Stimulated activated effector memory CD8-positive, alpha-beta T cell treated with anti-CD3 and anti-CD28 coated beads, Interleukin-12 subunit alpha, Interleukin-12 subunit beta, amount 100 ng/mL, for 72 hours (primary cell): ENCODE measurements around the gene NUTM1.
A peak's percentile ranks its signal among the peaks of the same experiment; 100 is the strongest.

Source experiments
- ATAC-seq: fragments of 150-1000 bp; cut with Tn5 transposase; 2 replicates; pipeline ENCODE4 v1.10.0; 2021
- DNase-seq, 2 donors: peaks; one replicate each; pipeline ENCODE4 v3.0.0; 2021 to 2022; ENCODE audit warnings: low spot score in 2 of 2
- H3K27ac Mint-ChIP-seq: one replicate; pipeline ENCODE4 v1.8.0; 2022; ENCODE audit warnings: mild to moderate bottlenecking, mixed read lengths
- H3K36me3 Mint-ChIP-seq: one replicate; pipeline ENCODE4 v1.8.0; 2022; ENCODE audit warnings: mild to moderate bottlenecking, mixed read lengths
- H3K4me1 Mint-ChIP-seq: one replicate; pipeline ENCODE4 v1.8.0; 2022; ENCODE audit warnings: mixed read lengths
- H3K4me3 Mint-ChIP-seq: one replicate; pipeline ENCODE4 v1.8.0; 2022; ENCODE audit warnings: mild to moderate bottlenecking, mixed read lengths
- H3K9me3 Mint-ChIP-seq: one replicate; pipeline ENCODE4 v1.8.0; 2022; ENCODE audit warnings: mixed read lengths

Gene NUTM1

GRCh38 chr15:34342737-34343575, at the start of gene NUTM1, which contains the start of gene NOP10:
TSS of gene NUTM1 (plus strand) at chr15:34343315. CDS start at chr15:34343697, 382 bp downstream.
TSS of gene NOP10 (minus strand) at chr15:34343136. CDS start at chr15:34343073, 63 bp downstream.
- no peak within 1 kb of the TSS for H3K4me3 Mint-ChIP-seq
- peak; percentile 95 for ATAC-seq
- DNase-seq, result peak; percentile 94 to 98
- peaks cover 12% of the 10 kb centered on the region for H3K4me1 Mint-ChIP-seq
- peaks cover 44% of the 10 kb centered on the region for H3K36me3 Mint-ChIP-seq
- H3K9me3 Mint-ChIP-seq, result no peaks in the 10 kb centered on the region
- H3K27ac Mint-ChIP-seq, result no peak within 1 kb of the TSS

GRCh38 chr15:34297059-34297458, 46.1 kb upstream of the NUTM1 start:
- H3K27ac Mint-ChIP-seq, result no peak overlapping the region

GRCh38 chr15:34301058-34301457, 42.1 kb upstream of the NUTM1 start:
- peaks cover 19% of the 10 kb centered on the region for H3K4me1 Mint-ChIP-seq
- ATAC-seq (no peak), DNase-seq (no peak)
- no peaks in the 10 kb centered on the region for H3K36me3 Mint-ChIP-seq
- no peaks in the 10 kb centered on the region for H3K9me3 Mint-ChIP-seq
- no peak overlapping the region for H3K27ac Mint-ChIP-seq
- no peak overlapping the region for H3K4me3 Mint-ChIP-seq

More at GRCh38 chr15:34297059-34297458, 46.1 kb upstream of the NUTM1 start:
- peaks cover 15% of the 10 kb centered on the region for H3K4me1 Mint-ChIP-seq
- ATAC-seq (no peak), DNase-seq (no peak)
- no peak overlapping the region for H3K4me3 Mint-ChIP-seq
- no peaks in the 10 kb centered on the region for H3K9me3 Mint-ChIP-seq
- no peaks in the 10 kb centered on the region for H3K36me3 Mint-ChIP-seq

- peaks cover 12% of the 10 kb centered on the region for H3K36me3 Mint-ChIP-seq
- peaks cover 17% of the 10 kb centered on the region for H3K4me1 Mint-ChIP-seq
- no peak for ATAC-seq
Observed at GRCh38 chr15:34304613-34305012, 38.5 kb upstream of the NUTM1 start.

GRCh38 chr15:34311563-34311962, 31.6 kb upstream of the NUTM1 start:
- H3K4me3 Mint-ChIP-seq, result no peak overlapping the region
- DNase-seq, result no peak
- H3K36me3 Mint-ChIP-seq, result peaks cover 24% of the 10 kb centered on the region
- H3K9me3 Mint-ChIP-seq, result no peaks in the 10 kb centered on the region
- peak overlapping the region; percentile 1 for H3K27ac Mint-ChIP-seq
- ATAC-seq, result no peak
- peaks cover 29% of the 10 kb centered on the region for H3K4me1 Mint-ChIP-seq

More at GRCh38 chr15:34304613-34305012, 38.5 kb upstream of the NUTM1 start:
- Mint-ChIP-seq H3K9me3 (no peaks in the 10 kb centered on the region), H3K27ac (no peak overlapping the region), H3K4me3 (no peak overlapping the region)
- no peak for DNase-seq

- no peak for DNase-seq
- Mint-ChIP-seq H3K36me3 (peaks cover 12% of the 10 kb centered on the region), H3K4me1 (peaks cover 38% of the 10 kb centered on the region), H3K4me3 (no peak overlapping the region), H3K27ac (no peak overlapping the region), H3K9me3 (no peaks in the 10 kb centered on the region)
- ATAC-seq, result no peak
Observed at GRCh38 chr15:34314491-34315490, 28.3 kb upstream of the NUTM1 start.

- ATAC-seq (peak; percentile 66), DNase-seq (no peak)
- Mint-ChIP-seq H3K4me1 (peaks cover 24% of the 10 kb centered on the region), H3K36me3 (peaks cover 12% of the 10 kb centered on the region), H3K27ac (peak overlapping the region; percentile 87), H3K4me3 (peak overlapping the region; percentile 71), H3K9me3 (no peaks in the 10 kb centered on the region)
Observed at GRCh38 chr15:34318277-34319079, 24.6 kb upstream of the NUTM1 start.

- H3K36me3 Mint-ChIP-seq, result no peaks in the 10 kb centered on the region
- H3K27ac Mint-ChIP-seq, result no peak overlapping the region
- H3K4me3 Mint-ChIP-seq, result no peak overlapping the region
- no peak for DNase-seq
- ATAC-seq, result no peak
- no peaks in the 10 kb centered on the region for H3K9me3 Mint-ChIP-seq
- H3K4me1 Mint-ChIP-seq, result peaks cover 9% of the 10 kb centered on the region
Observed at GRCh38 chr15:34323217-34323616, 19.9 kb upstream of the NUTM1 start.

- peaks cover 9% of the 10 kb centered on the region for H3K4me1 Mint-ChIP-seq
- peak overlapping the region; percentile 43 for H3K27ac Mint-ChIP-seq
- H3K4me3 Mint-ChIP-seq, result no peak overlapping the region
- no peaks in the 10 kb centered on the region for H3K9me3 Mint-ChIP-seq
- ATAC-seq (no peak), DNase-seq (no peak)
- H3K36me3 Mint-ChIP-seq, result no peaks in the 10 kb centered on the region
Observed at GRCh38 chr15:34324933-34325332, 18.2 kb upstream of the NUTM1 start.

GRCh38 chr15:34325368-34325767, 17.7 kb upstream of the NUTM1 start:
- Mint-ChIP-seq H3K4me1 (peaks cover 9% of the 10 kb centered on the region), H3K4me3 (no peak overlapping the region), H3K36me3 (no peaks in the 10 kb centered on the region), H3K27ac (peak overlapping the region; percentile 43), H3K9me3 (no peaks in the 10 kb centered on the region)
- DNase-seq, result no peak
- ATAC-seq, result no peak

GRCh38 chr15:34327906-34328305, 15.2 kb upstream of the NUTM1 start:
- H3K4me3 Mint-ChIP-seq, result peak overlapping the region; percentile 21
- no peaks in the 10 kb centered on the region for H3K36me3 Mint-ChIP-seq
- DNase-seq (no peak), ATAC-seq (no peak)
- peak overlapping the region; percentile 23 for H3K27ac Mint-ChIP-seq
- H3K4me1 Mint-ChIP-seq, result peaks cover 25% of the 10 kb centered on the region
- no peaks in the 10 kb centered on the region for H3K9me3 Mint-ChIP-seq

- no peaks in the 10 kb centered on the region for H3K36me3 Mint-ChIP-seq
- no peak for DNase-seq
- no peak overlapping the region for H3K27ac Mint-ChIP-seq
- peaks cover 28% of the 10 kb centered on the region for H3K4me1 Mint-ChIP-seq
- H3K4me3 Mint-ChIP-seq, result no peak overlapping the region
- H3K9me3 Mint-ChIP-seq, result no peaks in the 10 kb centered on the region
- ATAC-seq, result no peak
Observed at GRCh38 chr15:34329006-34329405, 14.1 kb upstream of the NUTM1 start.

- Mint-ChIP-seq H3K4me3 (no peak overlapping the region), H3K4me1 (peaks cover 32% of the 10 kb centered on the region), H3K36me3 (no peaks in the 10 kb centered on the region), H3K27ac (peak overlapping the region; percentile 29), H3K9me3 (no peaks in the 10 kb centered on the region)
- no peak for ATAC-seq
- no peak for DNase-seq
Observed at GRCh38 chr15:34330279-34330678, 12.8 kb upstream of the NUTM1 start.

GRCh38 chr15:34331809-34332208, 11.3 kb upstream of the NUTM1 start:
- no peak for DNase-seq
- H3K36me3 Mint-ChIP-seq, result peaks cover 5% of the 10 kb centered on the region
- H3K4me3 Mint-ChIP-seq, result peak overlapping the region; percentile 13
- no peaks in the 10 kb centered on the region for H3K9me3 Mint-ChIP-seq
- H3K27ac Mint-ChIP-seq, result peak overlapping the region; percentile 1
- ATAC-seq, result peak; percentile 82
- peaks cover 47% of the 10 kb centered on the region for H3K4me1 Mint-ChIP-seq
